GM19239 (cell line): Measurements from ENCODE around the gene CRLF3.
A peak's percentile ranks its signal among the peaks of the same experiment; 100 is the strongest.
"Not testable (repeated sequence)": the region's sequence is repeated elsewhere in the genome, so short reads cannot be mapped to it uniquely, and the experiment has no call there.

Source experiments
- DNase-seq: peaks from one replicate; pipeline ENCODE4 v3.0.0; 2011; ENCODE audit warnings: low spot score; ENCODE audit not compliant: insufficient read length
- FAIRE-seq: peaks from 2 replicates; lab custom pipeline; 2011; peaks lifted over from hg19 to GRCh38; lab: Jason Lieb, UNC

The CRLF3 gene

GRCh38 chr17:30816165-30816564 is 8.3 kb downstream of the CRLF3 start:
- DNase-seq (no peak), FAIRE-seq (no peak)

- not testable (repeated sequence) for DNase-seq, FAIRE-seq
Measured at GRCh38 chr17:30814860-30815259, 9.6 kb downstream of the CRLF3 start.

GRCh38 chr17:30814236-30814635 is 10.3 kb downstream of the CRLF3 start:
- FAIRE-seq, DNase-seq: not testable (repeated sequence)

GRCh38 chr17:30812218-30813177 is 12.0 kb downstream of the CRLF3 start:
- DNase-seq (no peak), FAIRE-seq (peak; percentile 73)

GRCh38 chr17:30809867-30810266 is 14.6 kb downstream of the CRLF3 start:
- FAIRE-seq, result peak; percentile 18
- no peak for DNase-seq

- FAIRE-seq (peak; percentile 95), DNase-seq (peak; percentile 46)
Measured at GRCh38 chr17:30808785-30809286, 15.7 kb downstream of the CRLF3 start.

- no peak for DNase-seq
- no peak for FAIRE-seq
Measured at GRCh38 chr17:30807896-30808295, 16.6 kb downstream of the CRLF3 start.

GRCh38 chr17:30805944-30806456 is 18.5 kb downstream of the CRLF3 start:
- DNase-seq (no peak), FAIRE-seq (peak; percentile 11)

GRCh38 chr17:30801671-30802070 is 22.8 kb downstream of the CRLF3 start:
- DNase-seq, result no peak
- FAIRE-seq, result no peak

GRCh38 chr17:30796016-30796415 is 28.5 kb downstream of the CRLF3 start:
- DNase-seq, result no peak
- no peak for FAIRE-seq

GRCh38 chr17:30794372-30794771 is 30.1 kb downstream of the CRLF3 start:
- FAIRE-seq, result no peak
- DNase-seq, result no peak

GRCh38 chr17:30793282-30793977 is 31.1 kb downstream of the CRLF3 start:
- DNase-seq (no peak), FAIRE-seq (no peak)

- DNase-seq (peak; percentile 26), FAIRE-seq (peak; percentile 66)
Measured at GRCh38 chr17:30790279-30790678, 34.2 kb downstream of the CRLF3 start.

GRCh38 chr17:30788918-30789317 is 35.6 kb downstream of the CRLF3 start:
- FAIRE-seq, result no peak
- no peak for DNase-seq

- FAIRE-seq, result no peak
Measured at GRCh38 chr17:30782206-30782605, 42.3 kb downstream of the CRLF3 start.

GRCh38 chr17:30780343-30780742 is 44.1 kb downstream of the CRLF3 start:
- peak; percentile 75 for FAIRE-seq

More at GRCh38 chr17:30782206-30782605, 42.3 kb downstream of the CRLF3 start:
- no peak for DNase-seq

GRCh38 chr17:30768771-30769170 is 55.7 kb downstream of the CRLF3 start:
- DNase-seq, FAIRE-seq: not testable (repeated sequence)

More at GRCh38 chr17:30780343-30780742, 44.1 kb downstream of the CRLF3 start:
- peak; percentile 9 for DNase-seq

GRCh38 chr17:30767641-30768404 is 56.7 kb downstream of the CRLF3 start:
- DNase-seq, FAIRE-seq: not testable (repeated sequence)

GRCh38 chr17:30761060-30761459 is 63.4 kb downstream of the CRLF3 start:
- FAIRE-seq (no peak), DNase-seq (no peak)

GRCh38 chr17:30753291-30753690 is 71.2 kb downstream of the CRLF3 start:
- not testable (repeated sequence) for DNase-seq, FAIRE-seq
